GM18870 (cell line): ENCODE measurements around the gene RASGRP2.

Experiments used
- ATAC-seq: cut with Tn5 transposase; IDR thresholded peaks from one replicate; pipeline ENCODE4 v1.9.1; 2021; ENCODE audit warnings: moderate library complexity; ENCODE audit not compliant: unreplicated experiment

The RASGRP2 gene

DNA sequence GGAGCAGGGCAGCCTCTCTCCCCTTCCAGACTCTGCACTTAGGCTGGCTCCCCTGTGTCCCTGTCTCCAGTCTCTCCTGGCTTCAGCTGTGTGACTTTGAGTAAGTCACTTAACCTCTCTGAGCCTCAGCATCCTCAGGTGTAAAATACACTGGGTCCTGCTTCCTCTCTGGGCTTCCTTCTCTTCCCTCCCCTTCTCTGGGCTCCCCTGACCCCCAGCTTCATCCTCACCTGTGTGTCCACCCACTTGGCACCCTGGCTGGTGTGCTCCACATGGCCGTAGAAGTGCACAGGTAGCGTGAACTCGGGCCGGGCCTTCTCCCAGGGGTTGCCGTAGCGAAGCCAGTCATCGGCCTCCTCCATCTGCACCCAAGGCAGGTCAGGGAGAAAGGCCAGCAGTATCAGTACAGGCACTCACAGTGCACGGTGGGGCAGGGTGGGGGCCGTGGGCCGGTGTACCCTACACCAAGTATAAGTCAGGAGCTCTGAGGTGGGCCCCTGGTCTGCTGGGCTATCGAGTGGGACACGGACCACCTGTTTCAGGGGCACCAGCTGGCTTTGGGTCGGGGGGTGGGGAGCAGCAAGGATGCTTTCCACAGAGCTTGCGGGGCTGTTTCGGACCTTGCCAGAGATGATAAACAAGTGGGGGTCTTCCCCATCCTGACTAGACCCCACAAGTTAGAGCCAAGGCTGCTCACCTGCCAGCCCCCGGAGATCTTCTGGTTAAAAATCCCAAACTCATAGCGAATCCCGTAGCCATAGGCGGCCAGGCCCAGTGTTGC, 13.8 kb upstream of the RASGRP2 start:
- no peak for ATAC-seq

DNA sequence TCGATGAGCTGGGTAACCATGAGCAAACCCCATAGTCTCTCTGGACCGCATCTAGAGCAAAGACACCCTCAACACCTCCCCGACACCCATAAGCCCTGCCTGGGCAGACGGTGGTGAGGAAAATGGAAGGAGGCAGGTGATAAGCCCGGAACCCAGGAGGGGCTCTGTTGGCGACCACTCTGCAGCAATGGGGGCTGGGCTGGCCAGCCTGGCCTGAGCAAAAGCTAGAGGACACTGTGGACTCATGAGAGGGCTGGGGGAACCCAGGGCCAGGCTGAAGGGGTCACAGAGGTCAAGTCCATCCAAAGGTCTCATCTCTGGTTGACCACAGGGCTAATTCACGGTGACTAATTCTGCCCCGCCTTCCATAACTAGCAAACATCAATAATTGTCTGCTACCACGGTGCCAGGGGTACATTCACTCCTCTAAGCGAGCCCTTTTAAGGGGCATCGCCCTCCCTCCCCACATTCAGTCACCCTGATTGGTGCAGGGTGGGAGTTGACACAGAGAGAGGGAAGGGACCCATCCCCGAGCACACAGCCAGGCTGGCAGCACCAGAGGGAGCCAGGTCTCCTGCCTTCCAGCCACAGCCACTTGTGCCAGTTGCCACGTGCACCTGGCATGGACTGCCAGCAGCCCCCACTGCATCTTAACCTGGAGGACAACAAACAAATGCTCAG, 11.9 kb upstream of the RASGRP2 start:
- no peak for ATAC-seq

DNA sequence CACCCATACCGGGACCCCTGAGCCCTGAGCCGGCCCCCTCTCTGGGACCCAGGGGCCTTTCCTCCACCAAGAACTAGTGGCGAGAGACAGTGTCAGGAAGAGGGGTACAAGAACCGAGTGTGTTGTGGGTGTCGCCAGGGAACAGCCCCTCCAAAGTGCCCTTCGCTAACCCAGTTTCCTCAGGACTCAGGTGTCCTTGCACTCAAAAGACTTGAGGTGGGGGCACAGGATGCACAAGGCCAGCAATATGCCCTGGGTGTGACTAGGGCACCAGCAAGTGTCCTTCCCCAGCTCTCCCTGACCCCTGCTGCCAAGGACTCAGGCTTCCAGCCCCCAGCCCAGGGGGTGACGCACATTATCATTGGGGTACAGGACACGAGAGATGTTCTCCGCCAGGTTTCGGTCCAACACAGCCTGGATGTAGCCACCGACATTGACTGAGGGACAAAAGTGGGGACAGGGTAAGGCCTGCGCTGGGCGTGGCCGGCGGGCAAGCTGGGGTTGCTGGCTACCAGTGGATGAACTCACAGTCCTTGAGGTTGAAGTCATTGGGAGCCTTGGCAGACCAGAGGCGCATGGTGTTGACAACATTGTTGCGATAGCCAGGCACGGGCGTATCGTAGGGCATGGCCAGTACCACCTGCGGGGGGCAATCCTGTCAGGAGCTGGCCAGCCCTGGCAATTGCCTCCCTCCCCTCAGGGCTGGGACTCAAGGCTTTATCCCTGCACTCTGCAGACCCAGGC, 11.1 kb upstream of the RASGRP2 start:
- ATAC-seq = no peak

DNA sequence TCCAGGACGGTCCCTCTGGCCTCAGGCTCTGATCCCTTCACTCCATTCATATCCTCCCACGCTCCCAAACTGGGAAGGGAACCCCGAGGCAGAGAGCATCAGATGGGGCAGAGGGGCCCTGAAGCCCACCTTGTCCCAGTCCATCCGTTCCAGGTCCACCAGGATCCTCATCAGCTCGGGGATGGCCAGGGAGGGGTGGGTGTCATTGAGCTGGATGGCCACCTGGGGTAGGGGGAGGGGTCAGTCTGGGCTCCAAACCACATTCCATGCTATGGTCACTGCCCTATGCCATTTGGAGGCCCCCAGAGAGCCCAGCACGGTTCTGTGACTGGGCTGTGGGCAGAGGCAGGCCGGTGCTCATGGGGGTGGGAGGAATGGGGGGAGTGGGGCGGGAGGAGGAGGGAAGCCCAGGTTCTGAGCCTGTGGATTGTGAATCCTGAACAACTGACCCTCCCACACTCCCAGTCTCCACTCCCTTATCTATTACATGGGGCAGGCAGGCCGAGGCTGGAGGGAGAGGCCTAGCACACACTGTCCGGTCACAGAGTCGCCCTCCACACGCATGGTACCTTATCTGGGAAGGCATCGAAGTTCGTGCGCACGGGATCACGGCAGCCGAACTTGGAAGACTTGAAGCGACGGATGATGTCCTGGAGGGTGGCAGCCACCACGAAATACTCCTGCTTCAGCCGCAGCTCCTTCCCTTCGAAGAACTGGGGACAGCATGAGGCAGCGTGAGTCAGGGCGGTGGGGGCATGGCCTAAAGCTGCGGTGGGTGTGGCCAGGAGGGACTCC, 10.4 kb upstream of the RASGRP2 start:
- ATAC-seq = no peak

DNA sequence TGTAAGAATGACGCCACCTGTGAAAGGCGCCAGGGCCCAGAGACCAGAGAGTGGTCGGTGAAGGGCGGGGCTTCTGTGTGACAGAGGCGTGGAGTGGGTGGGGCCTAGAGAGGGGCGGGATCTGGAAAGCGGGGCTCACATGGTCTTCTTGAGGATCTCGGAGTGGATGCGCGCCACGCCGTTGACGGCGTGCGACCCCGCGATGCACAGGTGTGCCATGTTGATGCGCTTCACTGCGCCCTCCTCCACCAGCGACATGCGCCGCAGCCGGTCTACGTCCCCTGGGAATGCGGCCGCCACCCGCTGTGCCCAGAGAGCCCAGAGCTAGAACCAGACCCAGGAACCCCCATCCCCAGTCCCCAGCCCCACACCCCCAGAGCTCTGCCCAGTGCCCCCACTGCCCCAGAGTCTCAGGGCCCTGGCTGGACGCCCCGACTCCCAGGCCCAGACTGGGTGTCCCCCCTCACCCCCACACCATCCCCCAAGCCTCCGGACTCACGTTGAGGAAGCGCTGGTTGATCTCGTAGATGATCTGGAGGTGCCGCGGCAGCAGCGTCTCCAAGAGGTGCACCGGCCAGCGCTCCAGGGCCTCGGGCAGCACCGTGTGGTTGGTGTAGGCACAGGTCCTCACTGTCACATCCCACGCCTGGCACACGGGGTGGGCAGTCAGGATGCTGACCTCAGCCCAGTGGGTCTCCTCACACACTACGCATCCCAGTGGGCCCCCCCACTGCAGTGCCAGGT, 9.6 kb upstream of the RASGRP2 start:
- ATAC-seq = no peak

DNA sequence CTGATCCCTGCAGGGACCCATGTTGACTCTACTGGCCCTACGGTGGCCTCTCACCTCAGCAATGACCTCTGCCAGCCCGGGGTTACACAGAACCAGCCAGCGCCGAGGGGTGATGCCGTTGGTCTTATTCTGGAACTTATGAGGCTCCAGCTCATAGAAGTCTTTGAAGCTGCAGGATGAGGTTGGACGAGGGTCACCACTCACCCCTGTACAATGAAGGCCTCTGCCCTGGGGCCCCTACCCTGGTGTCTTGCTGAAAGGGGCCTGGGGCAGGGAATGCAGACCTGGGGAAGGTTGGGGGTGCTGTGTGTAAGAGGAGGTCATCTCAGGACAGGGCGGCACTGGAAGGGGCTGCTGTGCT, 9.1 kb upstream of the RASGRP2 start:
- no peak for ATAC-seq

DNA sequence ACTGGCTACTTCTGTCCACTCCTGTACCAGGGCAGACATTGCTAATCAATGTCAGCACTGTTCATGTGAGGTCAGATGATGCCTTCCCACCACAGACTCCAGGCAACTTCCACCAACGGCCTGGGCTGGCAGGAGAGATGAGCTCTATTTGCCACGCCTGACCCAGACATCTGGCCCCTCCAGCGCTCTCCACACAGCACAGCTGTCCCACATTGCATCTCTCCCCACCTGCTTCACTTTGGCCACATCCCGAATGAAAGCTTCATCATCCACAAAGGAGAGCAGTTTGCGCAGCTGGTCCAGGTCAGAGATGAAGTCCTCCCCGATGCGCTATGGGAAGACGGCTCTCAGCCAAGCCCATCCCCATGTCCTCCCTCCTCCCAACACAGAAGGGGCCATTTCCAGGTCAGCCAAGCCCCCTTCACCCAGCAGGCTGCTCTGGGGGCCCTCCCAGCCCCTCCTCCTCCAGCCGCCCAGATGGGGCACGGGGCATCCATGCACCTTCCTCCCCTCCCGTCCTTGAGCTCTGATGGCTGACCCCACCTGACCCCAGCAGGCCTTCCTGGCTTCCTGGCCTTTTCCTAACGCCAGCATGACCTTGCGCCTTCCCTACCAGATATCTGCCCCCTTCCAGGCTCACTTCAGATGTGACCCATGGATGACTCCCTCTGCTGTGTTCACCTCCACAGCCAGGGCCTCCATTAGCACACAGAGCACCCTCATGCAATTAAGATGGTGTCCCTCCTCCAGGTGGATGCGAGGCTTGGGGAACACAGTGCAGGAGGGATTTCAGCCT, 8.4 kb upstream of the RASGRP2 start:
- no peak for ATAC-seq

DNA sequence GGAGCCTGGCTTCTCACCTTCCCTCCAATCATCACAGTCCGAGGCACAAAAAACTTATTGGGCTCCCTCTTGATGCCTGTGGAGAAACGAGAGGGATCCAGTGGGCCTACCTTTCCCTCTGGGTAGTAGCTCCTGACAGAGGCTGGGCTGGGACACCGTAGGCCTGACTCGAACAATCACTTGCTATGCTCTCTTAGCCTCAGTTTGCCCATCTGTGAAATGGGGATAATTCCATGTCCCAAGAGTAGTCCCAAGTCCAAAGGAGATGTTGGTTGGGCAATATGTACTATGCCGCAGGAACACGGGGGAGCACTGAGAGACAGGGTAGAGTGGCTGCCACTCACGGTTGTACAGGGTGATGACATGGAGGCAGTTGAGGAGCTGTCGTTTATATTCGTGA, 7.6 kb upstream of the RASGRP2 start:
- ATAC-seq = no peak

DNA sequence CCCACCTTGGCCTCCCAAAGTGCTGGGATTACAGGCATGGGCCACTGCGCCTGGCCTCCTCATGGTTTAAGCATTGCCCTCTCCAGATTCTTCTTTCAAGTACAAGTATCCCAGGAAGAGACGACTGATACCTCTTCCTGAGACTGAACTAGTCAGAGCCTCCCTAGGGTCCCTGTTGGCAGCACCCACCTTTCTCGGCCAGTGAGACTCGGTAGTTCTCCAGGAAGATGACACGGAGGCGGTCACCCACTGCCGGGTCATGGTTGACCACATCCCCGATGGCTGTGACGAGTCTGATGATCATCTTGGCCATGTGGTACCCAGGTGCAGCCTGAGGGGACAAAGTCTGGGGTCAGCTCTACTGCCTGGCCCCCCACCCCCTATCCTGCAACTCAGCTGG, 7.2 kb upstream of the RASGRP2 start:
- ATAC-seq = no peak

DNA sequence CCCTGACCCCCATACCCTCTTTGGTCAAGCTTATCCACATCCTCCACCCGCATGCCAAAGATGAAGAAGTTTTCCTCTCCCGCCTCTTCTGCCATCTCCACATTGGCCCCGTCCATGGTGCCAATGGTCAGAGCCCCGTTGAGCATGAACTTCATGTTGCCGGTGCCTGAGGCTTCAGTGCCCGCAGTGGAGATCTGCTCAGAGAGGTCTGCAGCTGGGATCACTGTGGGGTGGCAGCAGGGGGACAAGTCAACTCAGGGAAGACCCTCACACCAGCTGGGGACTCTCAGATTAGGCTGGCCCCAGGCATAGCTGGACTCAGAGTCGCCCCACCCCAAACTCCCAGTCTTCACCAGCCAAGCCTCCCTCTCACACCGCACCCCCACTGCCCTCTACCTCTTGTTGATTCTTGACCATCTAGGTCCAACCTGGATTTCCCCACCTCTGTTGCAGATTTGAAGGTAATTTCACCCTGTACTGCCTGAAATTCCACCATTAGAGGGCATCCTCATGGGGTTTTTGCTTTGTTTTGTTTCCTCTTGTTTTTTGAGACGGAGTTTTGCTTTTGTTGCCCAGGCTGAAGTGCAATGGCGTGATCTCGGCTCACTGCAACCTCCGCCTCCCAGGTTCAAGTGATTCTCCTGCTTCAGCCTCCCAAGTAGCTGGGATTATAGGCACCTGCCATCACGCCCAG, 6.6 kb upstream of the RASGRP2 start:
- no peak for ATAC-seq

DNA sequence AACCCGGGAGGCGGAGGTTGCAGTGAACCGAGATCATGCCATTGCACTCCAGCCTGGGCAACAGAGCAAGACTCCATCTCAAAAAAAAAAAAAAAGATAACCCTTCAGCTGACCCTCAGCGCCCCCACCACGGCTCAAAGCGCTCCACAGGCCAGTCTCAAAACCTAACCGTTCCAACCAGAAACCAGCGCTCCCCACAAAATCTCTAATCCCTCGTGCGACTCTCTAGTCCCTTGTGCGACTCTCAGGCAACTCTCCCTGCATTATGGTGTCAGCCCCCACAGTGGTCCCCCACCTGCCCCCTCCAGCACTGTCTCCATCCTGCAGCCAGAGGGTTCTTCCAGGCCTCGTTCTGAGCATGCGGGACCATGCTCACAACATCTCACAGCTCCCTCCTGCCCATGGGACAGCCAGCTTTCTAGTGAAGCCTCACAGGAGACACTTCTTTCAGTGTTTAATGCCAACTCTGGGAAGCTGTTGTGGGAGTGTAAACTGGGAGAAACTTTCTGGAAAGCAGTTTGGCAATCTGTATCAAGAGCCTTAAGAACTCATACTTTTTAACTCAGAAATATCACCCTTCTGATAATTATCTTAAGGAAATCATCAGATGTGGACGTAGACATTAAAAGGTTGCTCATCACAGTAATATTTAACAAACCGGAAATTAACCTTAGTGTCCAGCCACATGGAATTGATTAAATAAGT, 4.2 kb upstream of the RASGRP2 start:
- ATAC-seq = no peak

DNA sequence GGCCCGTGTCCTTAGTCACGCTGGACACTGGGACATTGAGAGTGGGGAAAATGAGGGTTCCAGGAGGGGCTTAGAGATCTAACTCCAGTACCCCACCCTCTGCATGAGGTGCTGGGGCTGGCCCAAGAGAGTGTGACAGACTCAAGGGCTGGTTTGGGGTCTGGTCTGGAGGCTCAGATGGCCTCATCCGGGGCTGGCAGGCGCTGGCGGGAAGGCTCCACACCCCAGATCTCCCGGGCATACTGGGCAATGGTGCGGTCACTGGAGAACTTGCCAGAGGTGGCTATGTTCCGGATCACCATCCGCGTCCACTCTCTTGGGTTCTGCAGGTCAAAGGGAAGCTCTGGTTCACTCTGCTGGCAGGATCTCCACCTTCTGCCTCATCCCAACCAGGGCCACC, 2.5 kb upstream of the RASGRP2 start:
- no peak for ATAC-seq

DNA sequence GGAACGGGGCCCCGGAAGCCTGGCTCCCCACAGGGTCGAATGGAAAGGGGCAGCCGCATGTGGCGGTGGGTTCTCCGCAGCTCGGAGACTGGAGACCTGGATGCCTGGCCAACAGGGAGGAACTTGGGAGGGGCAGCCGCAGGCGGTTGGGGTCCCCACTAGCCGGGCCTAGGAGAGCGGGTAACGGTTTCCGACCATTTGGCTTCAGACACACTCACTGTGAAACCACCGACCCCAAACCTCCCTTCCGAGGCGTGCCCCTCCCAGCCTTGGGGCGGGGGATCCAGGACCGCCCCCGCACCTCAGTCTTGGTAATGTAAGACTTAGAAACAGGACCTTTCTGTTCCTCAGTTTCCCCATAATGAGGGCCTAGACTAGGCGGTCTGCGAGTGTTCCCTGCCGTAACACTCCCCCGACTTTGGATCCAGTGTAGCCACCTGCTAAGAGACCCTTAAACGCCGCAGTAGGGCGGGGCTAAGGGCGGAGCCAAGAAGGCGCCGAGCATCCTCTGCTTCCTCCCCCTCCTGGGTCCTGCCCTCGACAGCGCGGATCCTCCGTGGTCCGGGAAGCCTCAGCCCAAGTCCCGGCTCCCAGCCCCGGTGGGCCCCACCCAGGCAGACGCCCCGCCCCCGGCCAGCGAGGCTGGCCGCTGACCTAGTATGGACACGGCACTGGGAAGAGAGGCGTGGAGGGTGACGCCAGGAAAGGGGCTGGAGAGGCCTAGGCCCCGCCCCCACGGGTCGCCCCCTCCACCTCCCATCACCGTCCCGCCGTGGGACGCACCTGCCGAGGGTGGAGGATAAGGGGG, 1.8 kb upstream of the RASGRP2 start:
- no peak for ATAC-seq

DNA sequence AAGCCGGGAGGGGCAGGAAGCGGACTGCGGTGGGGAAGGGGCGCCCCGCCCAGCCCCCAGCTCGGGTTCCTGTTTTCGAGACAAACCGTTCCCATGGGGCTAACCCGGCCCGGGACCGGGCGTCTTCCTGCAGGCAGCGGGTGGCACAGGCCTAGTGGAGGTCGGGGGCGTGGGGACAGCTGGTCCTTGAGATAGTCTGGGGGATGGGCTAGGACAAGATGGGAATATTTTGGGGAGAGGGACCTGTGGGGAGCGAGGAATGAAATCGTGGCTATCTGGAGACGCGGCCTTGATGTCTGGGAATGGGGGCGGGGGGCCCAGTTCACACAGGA, 1.2 kb upstream of the RASGRP2 start:
- no peak for ATAC-seq

DNA sequence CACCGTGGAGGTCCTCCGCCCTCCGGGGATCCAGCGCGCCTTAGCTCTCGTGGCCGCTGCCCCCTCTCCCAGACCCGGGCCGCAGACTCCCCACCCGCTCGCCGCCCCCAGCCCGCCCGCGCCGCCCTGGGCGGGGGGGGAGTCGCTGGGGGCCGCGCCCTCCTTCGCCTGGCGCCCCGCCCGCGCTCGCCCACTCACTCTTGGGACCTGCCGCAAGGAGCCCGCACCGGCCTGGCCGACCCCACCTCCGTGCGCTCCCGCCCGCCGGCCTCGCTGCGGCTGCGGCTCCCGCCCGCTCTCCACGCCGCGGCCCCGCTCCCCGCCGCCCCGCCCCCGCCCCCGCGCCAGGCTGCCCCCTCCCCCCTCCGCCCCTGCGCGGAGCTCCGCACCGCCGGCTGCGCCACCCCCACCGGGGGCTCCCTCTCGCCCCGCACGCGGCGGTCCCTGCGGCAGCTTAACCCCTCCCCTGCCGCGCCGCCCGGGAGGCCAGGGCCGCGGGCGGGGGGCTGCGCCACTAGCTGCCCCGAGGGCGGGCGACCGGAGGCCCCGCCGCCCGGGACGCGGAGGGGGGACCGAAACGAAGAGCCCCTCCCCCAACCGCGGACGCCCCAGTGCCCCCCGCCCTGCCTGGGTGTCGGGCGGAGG, 724 bp upstream of the RASGRP2 start:
- ATAC-seq = no peak

DNA sequence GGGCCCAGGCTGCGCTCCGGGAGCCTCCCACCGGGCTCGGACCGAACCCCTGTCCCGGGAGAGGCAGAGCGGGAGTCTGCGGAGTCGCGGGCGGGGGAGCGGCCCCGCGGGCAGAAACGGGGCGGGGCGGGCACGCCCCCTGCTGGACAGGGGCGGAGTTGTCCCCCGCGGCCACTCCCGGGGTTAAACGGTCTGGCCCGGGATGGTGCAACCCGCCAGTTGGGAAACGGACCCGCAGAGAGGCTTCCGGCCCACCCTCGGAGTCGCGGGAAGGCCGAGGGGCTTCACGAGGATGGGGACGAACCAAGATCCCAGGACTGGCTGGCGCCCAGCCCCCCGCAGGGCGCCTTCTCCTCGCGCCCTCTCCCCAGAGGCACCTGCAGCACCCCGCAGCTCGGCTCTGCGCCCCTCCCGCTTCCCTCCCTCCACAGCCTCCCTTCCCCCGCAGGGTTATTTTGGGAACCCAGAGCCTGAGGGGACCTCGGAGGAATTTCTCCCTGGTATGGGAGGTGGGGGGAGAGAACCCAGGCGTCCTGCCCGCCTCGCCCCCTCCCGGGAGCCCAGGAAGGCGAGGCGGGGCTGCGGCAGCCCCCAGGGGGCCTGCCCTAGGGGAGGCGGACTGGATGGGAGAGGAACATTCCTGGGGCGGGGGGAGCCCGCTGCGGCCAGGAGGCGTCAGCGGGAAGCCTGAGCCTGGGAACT, 902 bp downstream of the RASGRP2 start:
- no peak for ATAC-seq
